Caco-2 (cell line): ENCODE measurements around the gene PLXNA2. TPM values are rescaled to one million over a fixed set of nuclear protein-coding genes. Genes with fewer than 3 reads are reported as not detected.

ENCODE experiments used
- BruUV-seq: library from RNA; stranded (reverse); fragments of 400-500 nt; replicated peaks from 2 replicates; lab custom pipeline; 2021; lab: Mats Ljungman, UMichigan
- CTCF ChIA-PET: fragments of 300-600 bp; sonication (Branson Sonifier 250); formaldehyde crosslinking; loops from one replicate; lab custom pipeline; 2022; ENCODE audit warnings: antibody characterized with exemption; lab: Charles Lee
- POLR2A ChIA-PET: fragments of 300-600 bp; sonication (Branson Sonifier 250); formaldehyde crosslinking; loops from one replicate; lab custom pipeline; 2022; ENCODE audit warnings: antibody characterized with exemption; lab: Charles Lee
- DNase-seq, 2 experiments: peaks; one replicate each; pipeline versions ENCODE4 v3.0.0 to v3.0.0-alpha.2; 2020 to 2022
- H3K27me3 ChIP-seq: replicated peaks from 2 replicates; pipeline ENCODE4 v1.6.0; 2011; ENCODE audit warnings: low read length; ENCODE audit not compliant: control insufficient read depth, insufficient read depth
- H3K36me3 ChIP-seq: 2 replicates; pipeline ENCODE4 v1.5.1; 2011; ENCODE audit warnings: low read length; ENCODE audit not compliant: control insufficient read depth, insufficient read depth
- H3K4me1 ChIP-seq: fragments of 250-450 bp; sonication (Bioruptor Pico); 2 replicates; pipeline ENCODE4 v1.5.1; 2020; ENCODE audit warnings: mild to moderate bottlenecking
- H3K4me3 ChIP-seq: 2 replicates; pipeline ENCODE4 v1.5.1; 2011; ENCODE audit warnings: low read depth, mild to moderate bottlenecking, control low read depth, low read length
- H3K9me3 ChIP-seq: fragments of 250-450 bp; sonication (Bioruptor Pico); 2 replicates; pipeline ENCODE4 v1.5.1; 2020; ENCODE audit warnings: mild to moderate bottlenecking, moderate library complexity
- H3K27ac Mint-ChIP-seq: one replicate; pipeline ENCODE4 v1.8.0; 2022; ENCODE audit warnings: mixed read lengths; ENCODE audit not compliant: unreplicated experiment
- H3K27me3 Mint-ChIP-seq: one replicate; pipeline ENCODE4 v1.8.0; 2022; ENCODE audit warnings: mixed read lengths; ENCODE audit not compliant: insufficient read depth, unreplicated experiment
- H3K36me3 Mint-ChIP-seq: one replicate; pipeline ENCODE4 v1.8.0; 2022; ENCODE audit warnings: mild to moderate bottlenecking, mixed read lengths; ENCODE audit not compliant: insufficient read depth, unreplicated experiment
- H3K4me1 Mint-ChIP-seq: one replicate; pipeline ENCODE4 v1.8.0; 2022; ENCODE audit warnings: low read depth, mixed read lengths; ENCODE audit not compliant: unreplicated experiment
- H3K4me3 Mint-ChIP-seq: one replicate; pipeline ENCODE4 v1.8.0; 2022; ENCODE audit warnings: mild to moderate bottlenecking, moderate library complexity, mixed read lengths; ENCODE audit not compliant: unreplicated experiment
- H3K9me3 Mint-ChIP-seq: one replicate; pipeline ENCODE4 v1.8.0; 2022; ENCODE audit warnings: mixed read lengths; ENCODE audit not compliant: unreplicated experiment
- CTCF ChIP-seq, 2 experiments: fragments of 200-600 bp in 1 of 2; IDR thresholded peaks; 1 replicate in 1 of 2; 2 replicates in 1 of 2; pipeline versions ENCODE4 v1.5.1 to v1.8.0; 2011 to 2022; ENCODE audit warnings: antibody characterized with exemption in 1 of 2, control low read depth in 1 of 2, inconsistent platforms in 1 of 2, low read depth in 1 of 2, low read length in 1 of 2, mild to moderate bottlenecking in 1 of 2, moderate library complexity in 1 of 2; ENCODE audit not compliant: insufficient read depth in 1 of 2, severe bottlenecking in 1 of 2, unreplicated experiment in 1 of 2
- intact Hi-C: fragments of 100-400 bp; cut with micrococcal nuclease; formaldehyde crosslinking; loops from one replicate; pipeline ENCODE4 v1.10.0; 2022; ENCODE audit not compliant: unreplicated experiment
- total RNA-seq: library from RNA; stranded (reverse); gene quantifications from 2 replicates; pipeline ENCODE4 v1.2.3, GENCODE V29; 2022

Gene PLXNA2
- total RNA-seq, 1 experiment from 2014 or later: 3.2 TPM

GRCh38 chr1:208137193-208137592 lies 107.0 kb downstream of the PLXNA2 start:
- intact Hi-C loops: no loop called here

GRCh38 chr1:208136459-208137182 lies 107.6 kb downstream of the PLXNA2 start:
- BruUV-seq: no TSS peak
- Mint-ChIP-seq H3K27ac (no peak overlapping the region), H3K9me3 (no peaks in the 10 kb centered on the region), H3K4me1 (peaks cover 18% of the 10 kb centered on the region), H3K27me3 (no peaks in the 10 kb centered on the region), H3K36me3 (no peaks in the 10 kb centered on the region), H3K4me3 (no peak overlapping the region)
- intact Hi-C loops: no loop called here
- ChIA-PET POLR2A (no interaction called here), CTCF (interaction anchor here (1.3 kb wide), 1 partner anchor 71 kb away, joined by 4 read pairs; no protein-coding TSS in a partner anchor)
- H3K4me3 ChIP-seq: no peak overlapping the region
- TF ChIP-seq CTCF (IDR thresholded peaks at IDR 0.05; ENCODE audit: insufficient read depth in 1 of 2, low read depth in 1 of 2, low read length in 1 of 2, severe bottlenecking in 1 of 2, unreplicated experiment in 1 of 2): no peak
- peaks cover 18% of the 10 kb centered on the region for H3K4me1 ChIP-seq
- H3K9me3 ChIP-seq: no peaks in the 10 kb centered on the region
- H3K27me3 ChIP-seq: no peaks in the 10 kb centered on the region
- no peak for DNase-seq
- no peaks in the 10 kb centered on the region for H3K36me3 ChIP-seq

More at GRCh38 chr1:208137193-208137592, 107.0 kb downstream of the PLXNA2 start:
- H3K36me3 ChIP-seq: no peaks in the 10 kb centered on the region
- Mint-ChIP-seq H3K27ac (no peak overlapping the region), H3K4me3 (no peak overlapping the region), H3K9me3 (no peaks in the 10 kb centered on the region), H3K27me3 (no peaks in the 10 kb centered on the region), H3K36me3 (no peaks in the 10 kb centered on the region), H3K4me1 (peaks cover 13% of the 10 kb centered on the region)
- CTCF ChIA-PET: no interaction called here
- no peaks in the 10 kb centered on the region for H3K27me3 ChIP-seq
- H3K9me3 ChIP-seq: no peaks in the 10 kb centered on the region
- H3K4me3 ChIP-seq: no peak overlapping the region
- no TSS peak for BruUV-seq
- POLR2A ChIA-PET: no interaction called here
- no peak for DNase-seq
- TF ChIP-seq CTCF (IDR thresholded peaks at IDR 0.05; ENCODE audit: insufficient read depth in 1 of 2, low read depth in 1 of 2, low read length in 1 of 2, severe bottlenecking in 1 of 2, unreplicated experiment in 1 of 2): no peak
- peaks cover 12% of the 10 kb centered on the region for H3K4me1 ChIP-seq

DNA sequence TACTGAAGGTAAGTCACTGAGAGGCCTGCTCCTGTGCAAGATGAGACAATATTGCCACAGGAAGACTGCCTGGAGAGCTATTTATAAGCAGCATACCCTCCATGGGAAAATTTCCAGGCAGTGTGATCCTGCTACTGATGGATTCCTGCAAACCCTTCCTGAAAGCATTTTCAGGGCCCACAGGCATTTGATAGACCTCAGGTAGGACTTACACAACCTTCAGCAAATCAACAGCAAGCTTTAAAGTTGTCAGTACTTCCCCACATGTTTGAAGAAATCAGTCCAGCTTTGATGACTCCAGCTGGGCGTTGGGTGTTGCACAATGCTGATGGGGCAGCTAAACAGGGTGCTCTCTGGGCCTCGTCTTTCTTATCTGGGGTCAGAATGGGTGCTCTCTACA lies 108.8 kb downstream of the PLXNA2 start:
- POLR2A ChIA-PET: no interaction called here

More for the DNA sequence above, 108.8 kb downstream of the PLXNA2 start:
- no peaks in the 10 kb centered on the region for H3K27me3 Mint-ChIP-seq
- H3K9me3 Mint-ChIP-seq: no peaks in the 10 kb centered on the region
- no peak overlapping the region for H3K4me3 Mint-ChIP-seq
- H3K4me1 Mint-ChIP-seq: peaks cover 18% of the 10 kb centered on the region
- no peak overlapping the region for H3K27ac Mint-ChIP-seq
- BruUV-seq: no TSS peak
- TF ChIP-seq CTCF (IDR thresholded peaks at IDR 0.05; ENCODE audit: insufficient read depth in 1 of 2, low read depth in 1 of 2, low read length in 1 of 2, severe bottlenecking in 1 of 2, unreplicated experiment in 1 of 2): no peak
- Histone ChIP-seq H3K36me3 (no peaks in the 10 kb centered on the region), H3K27me3 (no peaks in the 10 kb centered on the region), H3K9me3 (no peaks in the 10 kb centered on the region), H3K4me3 (no peak overlapping the region), H3K4me1 (peaks cover 19% of the 10 kb centered on the region)
- CTCF ChIA-PET: interaction anchor here (0.9 to 1.3 kb wide), 4 partner anchors 15 to 105 kb away, joined by 3 to 5 read pairs (median 4); no protein-coding TSS in a partner anchor
- intact Hi-C loops: loop anchor here (2.0 kb wide), 1 partner anchor 43 kb away; no protein-coding TSS in a partner anchor
- H3K36me3 Mint-ChIP-seq: no peaks in the 10 kb centered on the region
- peak; percentile 50 to 58 for DNase-seq
